Fibroblast of villous mesenchyme (primary cell): ENCODE results near the gene LEMD3. TPM values are rescaled to one million over a fixed set of nuclear protein-coding genes. Genes with fewer than 3 reads are reported as not detected.

Experiments
- DNase-seq: peaks from one replicate; pipeline ENCODE4 v3.0.0-alpha.2; 2010; ENCODE audit warnings: low read depth
- H3K4me3 ChIP-seq: 2 replicates; pipeline ENCODE4 v1.5.1; 2011; ENCODE audit warnings: low read depth, mild to moderate bottlenecking, low read length
- CTCF ChIP-seq: IDR thresholded peaks from 2 replicates; pipeline ENCODE4 v1.5.1; 2012; ENCODE audit warnings: low read depth, mild to moderate bottlenecking, low read length; ENCODE audit not compliant: insufficient read depth
- total RNA-seq: library from RNA; depleted of rRNA; stranded (reverse); fragments of >200 nt; gene quantifications from 2 replicates; pipeline ENCODE4 v1.2.3, GENCODE V29; 2012

Gene LEMD3
- total RNA-seq, 1 donor: 32.0 TPM

GRCh38 chr12:65184176-65184857 is 14.9 kb downstream of the LEMD3 start:
- DNase-seq: no peak
- TF ChIP-seq CTCF: no peak

GRCh38 chr12:65184858-65185229 is 15.5 kb downstream of the LEMD3 start:
- DNase-seq: no peak
- H3K4me3 ChIP-seq: no peak overlapping the region
- TF ChIP-seq CTCF: no peak

More at GRCh38 chr12:65184176-65184857, 14.9 kb downstream of the LEMD3 start:
- no peak overlapping the region for H3K4me3 ChIP-seq

GRCh38 chr12:65187665-65188064 is 18.3 kb downstream of the LEMD3 start:
- no peak for TF ChIP-seq CTCF
- DNase-seq: no peak
- no peak overlapping the region for H3K4me3 ChIP-seq

- no peak overlapping the region for H3K4me3 ChIP-seq
- TF ChIP-seq CTCF: no peak
- DNase-seq: peak; percentile 30
Measured at GRCh38 chr12:65188179-65188701, 18.9 kb downstream of the LEMD3 start.

GRCh38 chr12:65189028-65189718 is 19.8 kb downstream of the LEMD3 start:
- no peak for TF ChIP-seq CTCF
- H3K4me3 ChIP-seq: no peak overlapping the region
- DNase-seq: no peak

GRCh38 chr12:65192963-65193516 is 23.7 kb downstream of the LEMD3 start:
- no peak for TF ChIP-seq CTCF
- H3K4me3 ChIP-seq: no peak overlapping the region
- DNase-seq: no peak
